OCI-LY1 (cell line): ENCODE measurements around the gene KRTDAP.

ENCODE experiments used
- H2AFZ ChIP-seq: fragments of 200-600 bp; sonication (generic), shearing (Covaris generic); 2 replicates; pipeline ENCODE4 v1.6.0; 2014; ENCODE audit warnings: antibody characterized with exemption, mild to moderate bottlenecking, low read length
- H3F3A ChIP-seq: fragments of 200-600 bp; sonication (generic), shearing (Covaris generic); 2 replicates; pipeline ENCODE4 v1.6.0; 2014; ENCODE audit warnings: mild to moderate bottlenecking, antibody characterized with exemption, low read length, moderate library complexity; ENCODE audit not compliant: insufficient read depth
- H3K27ac ChIP-seq: fragments of 200-600 bp; sonication (generic); 2 replicates; pipeline ENCODE4 v1.5.1; 2014; ENCODE audit warnings: low read length, mixed run types, mild to moderate bottlenecking, low read depth; ENCODE audit not compliant: poor library complexity, severe bottlenecking
- H3K27me3 ChIP-seq: fragments of 200-600 bp; sonication (generic); 2 replicates; pipeline ENCODE4 v1.6.0; 2014; ENCODE audit warnings: antibody characterized with exemption, mild to moderate bottlenecking, low read length, moderate library complexity; ENCODE audit not compliant: insufficient read depth
- H3K36me3 ChIP-seq: fragments of 200-600 bp; sonication (generic); 2 replicates; pipeline ENCODE4 v1.6.1; 2014; ENCODE audit warnings: mild to moderate bottlenecking, antibody characterized with exemption, low read length, moderate library complexity, mixed read lengths; ENCODE audit not compliant: insufficient read depth
- H3K4me1 ChIP-seq: fragments of 200-600 bp; sonication (generic); 2 replicates; pipeline ENCODE4 v1.5.1; 2014; ENCODE audit warnings: mild to moderate bottlenecking, low read length, moderate library complexity; ENCODE audit not compliant: insufficient read depth, severe bottlenecking
- H3K4me2 ChIP-seq: fragments of 200-600 bp; sonication (generic), shearing (Covaris generic); 2 replicates; pipeline ENCODE4 v1.6.1; 2014; ENCODE audit warnings: low read length
- H3K4me3 ChIP-seq: fragments of 200-600 bp; sonication (generic); 2 replicates; pipeline ENCODE4 v1.5.1; 2014; ENCODE audit warnings: low read length, low read depth, mild to moderate bottlenecking, mixed read lengths; ENCODE audit not compliant: poor library complexity, severe bottlenecking
- H3K79me2 ChIP-seq: fragments of 200-600 bp; shearing (Covaris generic); 2 replicates; pipeline ENCODE4 v1.6.1; 2016; ENCODE audit warnings: mixed run types, low read length, mixed read lengths; ENCODE audit not compliant: insufficient read depth
- H3K9ac ChIP-seq: fragments of 200-600 bp; sonication (generic), shearing (Covaris generic); 2 replicates; pipeline ENCODE4 v1.6.1; 2014; ENCODE audit warnings: mild to moderate bottlenecking, low read length, mixed read lengths
- H3K9me2 ChIP-seq: fragments of 200-600 bp; sonication (generic), shearing (Covaris generic); 2 replicates; pipeline ENCODE4 v1.6.1; 2014; ENCODE audit warnings: low read depth, mild to moderate bottlenecking, low read length, mixed read lengths
- H3K9me3 ChIP-seq: fragments of 200-600 bp; shearing (Covaris generic); 2 replicates; pipeline ENCODE4 v1.6.1; 2014; ENCODE audit warnings: low read length, mixed read lengths
- H4K20me1 ChIP-seq: fragments of 200-600 bp; sonication (generic), shearing (Covaris generic); 2 replicates; pipeline ENCODE4 v1.6.0; 2016; ENCODE audit warnings: mild to moderate bottlenecking, low read length; ENCODE audit not compliant: insufficient read depth
- CTCF ChIP-seq: fragments of 200-600 bp; sonication (generic), shearing (Covaris generic); IDR thresholded peaks from 2 replicates; pipeline ENCODE4 v1.5.1; 2017; ENCODE audit warnings: mild to moderate bottlenecking, antibody characterized with exemption, low read length, moderate library complexity, mixed read lengths
- EZH2 ChIP-seq: fragments of 200-600 bp; sonication (generic), shearing (Covaris generic); IDR thresholded peaks from 2 replicates; pipeline ENCODE4 v1.8.0; 2017; ENCODE audit warnings: borderline replicate concordance, mixed run types, mild to moderate bottlenecking, antibody characterized with exemption, low read length, moderate library complexity, mixed read lengths

Gene KRTDAP

GRCh38 chr19:35486268-35486708 lies 4.0 kb downstream of the KRTDAP start:
- no peaks in the 10 kb centered on the region for H3F3A ChIP-seq
- TF ChIP-seq CTCF (no peak), EZH2 (no peak)
- H3K4me3 ChIP-seq, result no peak overlapping the region
- H3K79me2 ChIP-seq, result no peaks in the 10 kb centered on the region
- H3K27me3 ChIP-seq, result no peaks in the 10 kb centered on the region; the same call in 1 of the 2 replicates
- H2AFZ ChIP-seq, result no peak overlapping the region
- H3K4me1 ChIP-seq, result peaks cover 8% of the 10 kb centered on the region
- H3K27ac ChIP-seq, result no peak overlapping the region
- no peaks in the 10 kb centered on the region for H3K9me3 ChIP-seq
- no peaks in the 10 kb centered on the region for H4K20me1 ChIP-seq
- H3K36me3 ChIP-seq, result no peaks in the 10 kb centered on the region
- no peak overlapping the region for H3K9ac ChIP-seq
- no peak overlapping the region for H3K4me2 ChIP-seq
- no peaks in the 10 kb centered on the region for H3K9me2 ChIP-seq

- Histone ChIP-seq H2AFZ (no peak overlapping the region), H4K20me1 (no peaks in the 10 kb centered on the region), H3K79me2 (no peaks in the 10 kb centered on the region), H3K4me2 (no peak overlapping the region), H3K9ac (no peak overlapping the region), H3K9me2 (no peaks in the 10 kb centered on the region), H3K27ac (no peak overlapping the region), H3K9me3 (no peaks in the 10 kb centered on the region), H3K4me3 (no peak overlapping the region), H3K27me3 (no peaks in the 10 kb centered on the region; the same call in 1 of the 2 replicates), H3K4me1 (peaks cover 8% of the 10 kb centered on the region), H3K36me3 (no peaks in the 10 kb centered on the region), H3F3A (no peaks in the 10 kb centered on the region)
- TF ChIP-seq EZH2, result no peak
- no peak for TF ChIP-seq CTCF
Measured at GRCh38 chr19:35484252-35485036, 5.8 kb downstream of the KRTDAP start.

- Histone ChIP-seq H3K27me3 (no peaks in the 10 kb centered on the region), H4K20me1 (no peaks in the 10 kb centered on the region), H2AFZ (no peak overlapping the region), H3K9me2 (no peaks in the 10 kb centered on the region), H3K9ac (no peak overlapping the region), H3F3A (no peaks in the 10 kb centered on the region), H3K9me3 (no peaks in the 10 kb centered on the region), H3K4me1 (peaks cover 8% of the 10 kb centered on the region), H3K4me2 (no peak overlapping the region), H3K4me3 (no peak overlapping the region), H3K36me3 (no peaks in the 10 kb centered on the region), H3K27ac (no peak overlapping the region), H3K79me2 (no peaks in the 10 kb centered on the region)
- no peak for TF ChIP-seq CTCF
Measured at GRCh38 chr19:35483089-35483488, 7.2 kb downstream of the KRTDAP start.
